ENCODE results near the gene PPP2R2C.

The PPP2R2C gene

DNA sequence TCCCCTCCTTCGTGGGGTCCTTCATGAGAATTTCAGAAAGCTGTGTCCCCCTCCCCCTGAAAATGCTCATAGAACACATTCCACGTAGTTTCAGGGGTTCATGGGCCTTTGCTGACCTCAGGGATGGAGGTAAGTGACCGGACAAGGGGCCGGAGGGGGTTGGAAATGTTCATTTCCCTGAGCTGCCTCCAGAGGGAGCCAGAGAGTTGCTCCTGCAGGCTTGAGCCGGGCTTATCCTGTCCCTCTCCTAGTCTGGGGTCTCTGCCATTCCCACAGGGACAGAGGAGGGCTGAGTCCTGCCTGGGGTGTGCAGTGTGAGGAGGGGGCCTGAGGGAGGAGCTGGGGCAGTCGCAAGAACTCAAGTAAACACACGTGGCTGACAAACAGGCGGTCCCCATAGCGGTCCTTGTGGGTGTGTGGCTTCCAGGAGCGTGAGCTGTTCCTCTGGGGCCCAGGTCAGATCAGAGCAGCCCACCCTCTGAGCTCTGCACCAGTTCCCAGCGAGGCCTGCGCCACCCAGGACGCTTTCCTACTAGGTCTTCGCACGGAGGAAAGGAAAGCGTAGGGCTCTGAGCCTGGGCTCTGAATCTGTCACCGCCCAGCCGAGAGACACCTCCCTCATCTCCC lies 140.3 kb downstream of the PPP2R2C start:
- peak; percentile 50 for DNase-seq (ENCODE audit: low read depth)
- TF ChIP-seq, protein P1, sequence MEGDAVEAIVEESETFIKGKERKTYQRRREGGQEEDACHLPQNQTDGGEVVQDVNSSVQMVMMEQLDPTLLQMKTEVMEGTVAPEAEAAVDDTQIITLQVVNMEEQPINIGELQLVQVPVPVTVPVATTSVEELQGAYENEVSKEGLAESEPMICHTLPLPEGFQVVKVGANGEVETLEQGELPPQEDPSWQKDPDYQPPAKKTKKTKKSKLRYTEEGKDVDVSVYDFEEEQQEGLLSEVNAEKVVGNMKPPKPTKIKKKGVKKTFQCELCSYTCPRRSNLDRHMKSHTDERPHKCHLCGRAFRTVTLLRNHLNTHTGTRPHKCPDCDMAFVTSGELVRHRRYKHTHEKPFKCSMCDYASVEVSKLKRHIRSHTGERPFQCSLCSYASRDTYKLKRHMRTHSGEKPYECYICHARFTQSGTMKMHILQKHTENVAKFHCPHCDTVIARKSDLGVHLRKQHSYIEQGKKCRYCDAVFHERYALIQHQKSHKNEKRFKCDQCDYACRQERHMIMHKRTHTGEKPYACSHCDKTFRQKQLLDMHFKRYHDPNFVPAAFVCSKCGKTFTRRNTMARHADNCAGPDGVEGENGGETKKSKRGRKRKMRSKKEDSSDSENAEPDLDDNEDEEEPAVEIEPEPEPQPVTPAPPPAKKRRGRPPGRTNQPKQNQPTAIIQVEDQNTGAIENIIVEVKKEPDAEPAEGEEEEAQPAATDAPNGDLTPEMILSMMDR (conservative IDR thresholded peaks at IDR 0.05; ENCODE audit: low read depth, low read length) = peak; percentile 93
- no peak overlapping the region for H3K4me3 ChIP-seq (ENCODE audit: low read depth, low read length)

- DNase-seq (ENCODE audit: low read depth) = no peak
- TF ChIP-seq, protein P1 (conservative IDR thresholded peaks at IDR 0.05; ENCODE audit: low read depth, low read length) = no peak
These were observed 140.9 kb downstream of the PPP2R2C start for GRCh38 chr4:6331468-6331867.

GRCh38 chr4:6331018-6331417 lies 141.4 kb downstream of the PPP2R2C start:
- H3K4me3 ChIP-seq (ENCODE audit: low read depth, low read length) = no peak overlapping the region
- TF ChIP-seq, protein P1 (conservative IDR thresholded peaks at IDR 0.05; ENCODE audit: low read depth, low read length) = peak; percentile 81
- DNase-seq (ENCODE audit: low read depth) = peak; percentile 47

More at GRCh38 chr4:6331468-6331867, 140.9 kb downstream of the PPP2R2C start:
- H3K4me3 ChIP-seq (ENCODE audit: low read depth, low read length) = no peak overlapping the region

- DNase-seq (ENCODE audit: low read depth) = no peak
- H3K4me3 ChIP-seq (ENCODE audit: low read depth, low read length) = no peak overlapping the region
- TF ChIP-seq, protein P1 (conservative IDR thresholded peaks at IDR 0.05; ENCODE audit: low read depth, low read length) = no peak
These were observed 142.0 kb downstream of the PPP2R2C start for GRCh38 chr4:6330384-6330767.

DNA sequence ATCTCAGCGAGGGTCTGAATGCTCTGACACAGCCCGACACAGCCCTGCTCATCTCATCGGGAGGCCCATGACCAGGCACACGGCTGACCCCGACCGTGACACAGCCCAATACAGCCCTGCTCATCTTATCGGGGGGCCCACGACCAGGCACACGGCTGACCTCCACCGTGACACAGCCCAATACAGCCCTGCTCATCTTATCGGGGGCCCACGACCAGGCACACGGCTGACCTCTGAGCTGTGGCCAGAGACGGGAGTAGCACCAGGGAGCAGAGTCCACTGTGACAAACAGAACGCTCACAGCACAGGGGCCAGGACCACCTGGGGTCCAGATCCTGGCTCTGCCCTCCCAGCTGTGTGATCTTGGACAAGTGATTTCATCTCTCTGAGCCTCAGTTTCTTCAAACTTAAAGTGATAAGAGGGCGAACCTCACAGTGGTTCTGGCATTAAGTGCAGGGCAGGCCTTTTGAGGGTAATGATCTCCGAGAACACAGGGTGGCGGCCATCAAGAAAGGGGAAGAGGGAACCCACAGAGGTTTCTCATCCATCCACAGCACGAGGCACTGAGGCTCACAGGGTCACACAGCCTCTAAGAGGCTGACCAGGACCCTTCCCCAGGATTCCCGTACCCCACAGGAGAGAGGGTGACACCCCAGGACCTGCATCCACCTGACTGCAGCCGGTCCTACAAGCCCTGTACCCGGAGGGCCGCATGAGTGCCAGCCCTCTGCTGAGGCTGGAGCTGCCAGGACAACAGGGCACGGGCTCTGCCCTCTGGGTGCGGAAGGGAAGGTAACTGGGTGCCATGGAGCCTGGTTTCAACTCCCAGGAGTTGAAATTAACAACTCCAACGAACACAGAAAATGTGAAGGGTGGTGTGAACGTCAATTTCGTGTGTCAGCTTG lies 142.7 kb downstream of the PPP2R2C start:
- DNase-seq (ENCODE audit: low read depth) = no peak
- TF ChIP-seq, protein P1 (conservative IDR thresholded peaks at IDR 0.05; ENCODE audit: low read depth, low read length) = no peak
- H3K4me3 ChIP-seq (ENCODE audit: low read depth, low read length) = no peak overlapping the region

- no peak overlapping the region for H3K4me3 ChIP-seq (ENCODE audit: low read depth, low read length)
- DNase-seq (ENCODE audit: low read depth) = no peak
- TF ChIP-seq, protein P1 (conservative IDR thresholded peaks at IDR 0.05; ENCODE audit: low read depth, low read length) = no peak
These were observed 143.9 kb downstream of the PPP2R2C start for GRCh38 chr4:6328526-6328925.
